ENCODE data around the gene PITPNM3. TPM values are rescaled to one million over a fixed set of nuclear protein-coding genes. Genes with fewer than 3 reads are reported as not detected.

The PITPNM3 gene
- total RNA-seq, 4 donors from 2014 or later, result 12.7 to 51.6 (median 29.7) TPM

DNA sequence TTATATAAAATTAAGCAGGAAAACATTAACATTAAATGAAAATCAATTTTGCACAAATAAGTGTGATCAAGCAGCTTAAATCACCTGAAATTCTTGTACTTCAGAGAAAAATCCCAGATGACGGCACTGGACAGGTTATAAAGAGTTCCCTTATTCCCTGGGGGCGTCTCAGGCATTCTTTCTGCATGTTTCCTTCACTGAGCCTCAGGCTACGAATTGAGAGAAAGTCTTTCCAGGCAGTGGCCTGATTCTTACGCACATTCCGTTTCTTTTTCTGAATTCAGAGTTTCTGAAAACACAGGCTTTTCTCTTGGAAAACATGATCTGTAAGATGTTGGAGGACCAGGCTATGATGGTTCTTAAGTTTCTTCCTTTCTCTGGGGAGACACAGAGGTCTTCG lies 22.1 kb upstream of the PITPNM3 start:
- peaks cover 0 to 9% (median 2%) of the 10 kb centered on the region in 4 donors for H3K4me1 ChIP-seq
- no peak for DNase-seq
- WGBS, 2 donors (ENCODE audit: low coverage in 1 of 2), result 75 to 90% methylated on average over 4 to 6 of the region's 6 CpGs
- intact Hi-C loops (cut with DNase I; ENCODE audit: low total_unique reads), result no loop called here
- H3K4me3 ChIP-seq, result no peak overlapping the region
- no peaks in the 10 kb centered on the region for H3K9me3 ChIP-seq
- no peak overlapping the region for H3K27ac ChIP-seq
- peaks cover 0 to 12% (median 5%) of the 10 kb centered on the region in 4 donors for H3K36me3 ChIP-seq
- in situ Hi-C loops (cut with MboI; ENCODE audit: low pct_ligation_motif_present in 1 of 4, low pct_unique_long_range_greater_than_20kb in 1 of 4, low sequenced_read_pairs in 3 of 4), result no loop called here
- TF ChIP-seq POLR2A (IDR thresholded peaks at IDR 0.05) (no peak), EP300 (IDR thresholded peaks at IDR 0.05; ENCODE audit: low read depth) (no peak), CTCF (IDR thresholded peaks at IDR 0.05) (no peak), POLR2AphosphoS5 (IDR thresholded peaks at IDR 0.05) (no peak)
- H3K27me3 ChIP-seq, result no peaks in the 10 kb centered on the region

DNA sequence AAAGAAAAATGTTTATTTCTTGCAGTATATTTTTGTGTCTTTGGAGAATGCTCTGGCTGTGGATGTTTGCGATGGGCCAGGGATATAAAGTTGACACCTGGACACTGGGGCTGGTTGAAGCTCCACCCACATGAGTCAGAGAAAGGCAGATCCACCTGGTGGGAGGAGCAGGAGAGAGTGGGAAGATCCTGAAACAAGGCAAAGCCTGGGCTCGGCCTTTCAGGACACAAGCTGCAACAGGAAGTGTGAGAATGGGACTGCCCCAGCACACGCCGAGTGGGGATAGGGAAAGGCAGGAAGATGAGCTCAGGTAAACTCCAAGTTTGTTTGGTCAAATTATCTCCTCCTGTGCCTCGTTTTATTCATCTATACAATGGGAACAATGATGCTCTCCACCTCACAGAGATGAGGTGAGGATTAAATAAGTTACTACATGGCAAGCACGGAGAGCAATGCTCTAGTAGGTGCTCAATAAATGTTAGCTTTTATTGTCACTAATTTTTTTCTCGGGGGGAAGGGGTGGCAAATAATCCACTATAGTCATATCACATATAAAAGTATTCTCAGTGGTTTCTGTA lies 21.4 kb upstream of the PITPNM3 start:
- no peak for TF ChIP-seq EP300 (IDR thresholded peaks at IDR 0.05; ENCODE audit: low read depth)
- no peak for TF ChIP-seq CTCF (IDR thresholded peaks at IDR 0.05)
- no peak for TF ChIP-seq POLR2A (IDR thresholded peaks at IDR 0.05)
- TF ChIP-seq POLR2AphosphoS5 (IDR thresholded peaks at IDR 0.05), result no peak
- no peaks in the 10 kb centered on the region for H3K27me3 ChIP-seq
- H3K27ac ChIP-seq, result peak overlapping the region in 1 of 4 donors; percentile 14
- no peaks in the 10 kb centered on the region for H3K9me3 ChIP-seq
- H3K36me3 ChIP-seq, result peaks cover 0 to 5% (median 2%) of the 10 kb centered on the region in 4 donors
- H3K4me1 ChIP-seq, result peaks cover 0 to 9% (median 2%) of the 10 kb centered on the region in 4 donors
- peak; percentile 68 for DNase-seq
- WGBS, 2 donors (ENCODE audit: low coverage in 1 of 2), result 65 to 87% methylated on average over 4 to 7 of the region's 7 CpGs
- no peak overlapping the region for H3K4me3 ChIP-seq
- in situ Hi-C loops (cut with MboI; ENCODE audit: low pct_ligation_motif_present in 1 of 4, low pct_unique_long_range_greater_than_20kb in 1 of 4, low sequenced_read_pairs in 3 of 4), result no loop called here
- intact Hi-C loops (cut with DNase I; ENCODE audit: low total_unique reads), result no loop called here

DNA sequence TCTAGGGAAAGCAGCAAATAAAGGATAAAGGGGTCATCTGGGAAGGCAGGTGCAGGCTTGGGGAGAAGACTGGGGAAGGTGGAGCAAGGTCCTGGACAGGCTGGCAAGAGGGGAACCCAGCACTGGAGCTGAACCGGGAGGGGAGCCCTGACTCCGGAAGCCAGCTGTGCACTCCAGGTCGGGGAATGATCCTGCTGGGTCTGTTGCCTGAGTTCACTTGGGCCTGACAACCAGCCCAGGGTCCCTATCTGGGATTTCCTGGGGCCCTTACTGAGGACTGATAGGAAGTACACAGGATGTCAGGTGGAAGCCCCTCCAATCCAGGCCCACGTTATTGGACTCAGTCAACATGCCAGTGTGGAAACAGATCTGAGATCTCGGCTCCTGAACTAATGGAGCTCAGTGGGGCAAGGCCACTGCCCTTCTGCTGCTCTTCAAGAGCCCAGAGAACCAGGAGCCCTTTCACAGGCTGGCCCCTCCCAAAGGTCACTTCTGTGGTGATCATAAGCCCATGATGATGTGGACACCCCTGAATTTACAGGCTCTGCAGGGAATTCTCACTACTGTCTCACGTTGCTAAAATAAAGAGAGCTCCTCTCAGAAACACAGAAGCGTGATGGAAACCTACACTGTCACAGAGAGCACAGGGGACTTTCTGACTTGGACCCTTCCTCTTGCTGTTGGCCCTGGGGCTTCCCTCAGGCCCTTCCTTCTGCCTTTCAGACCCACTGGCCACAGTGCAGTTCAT lies 19.9 kb upstream of the PITPNM3 start:
- H3K9me3 ChIP-seq, result no peaks in the 10 kb centered on the region
- no peak overlapping the region for H3K4me3 ChIP-seq
- H3K36me3 ChIP-seq, result peaks cover 0 to 5% (median 0%) of the 10 kb centered on the region in 4 donors
- H3K27ac ChIP-seq, result no peak overlapping the region
- H3K4me1 ChIP-seq, result peaks cover 0 to 9% (median 2%) of the 10 kb centered on the region in 4 donors
- in situ Hi-C loops (cut with MboI; ENCODE audit: low pct_ligation_motif_present in 1 of 4, low pct_unique_long_range_greater_than_20kb in 1 of 4, low sequenced_read_pairs in 3 of 4), result no loop called here
- no peak for DNase-seq
- 88 to 94% methylated on average over 2 to 7 of the region's 7 CpGs for WGBS, 2 donors (ENCODE audit: low coverage in 1 of 2)
- intact Hi-C loops (cut with DNase I; ENCODE audit: low total_unique reads), result no loop called here
- no peak for TF ChIP-seq POLR2A (IDR thresholded peaks at IDR 0.05)
- TF ChIP-seq CTCF (IDR thresholded peaks at IDR 0.05), result no peak
- no peak for TF ChIP-seq POLR2AphosphoS5 (IDR thresholded peaks at IDR 0.05)
- no peak for TF ChIP-seq EP300 (IDR thresholded peaks at IDR 0.05; ENCODE audit: low read depth)
- no peaks in the 10 kb centered on the region for H3K27me3 ChIP-seq

GRCh38 chr17:6575596-6575988 lies 19.2 kb upstream of the PITPNM3 start:
- DNase-seq, result no peak
- Histone ChIP-seq H3K36me3 (peaks cover 0 to 5% (median 0%) of the 10 kb centered on the region in 4 donors), H3K27ac (no peak overlapping the region), H3K9me3 (no peaks in the 10 kb centered on the region), H3K27me3 (no peaks in the 10 kb centered on the region), H3K4me3 (no peak overlapping the region), H3K4me1 (peaks cover 0 to 9% (median 2%) of the 10 kb centered on the region in 4 donors)
- intact Hi-C loops (cut with DNase I; ENCODE audit: low total_unique reads) (no loop called here), in situ Hi-C loops (cut with MboI; ENCODE audit: low pct_ligation_motif_present in 1 of 4, low pct_unique_long_range_greater_than_20kb in 1 of 4, low sequenced_read_pairs in 3 of 4) (no loop called here)
- TF ChIP-seq POLR2A (IDR thresholded peaks at IDR 0.05) (no peak), EP300 (IDR thresholded peaks at IDR 0.05; ENCODE audit: low read depth) (no peak), CTCF (IDR thresholded peaks at IDR 0.05) (no peak), POLR2AphosphoS5 (IDR thresholded peaks at IDR 0.05) (no peak)
- WGBS, 2 donors (ENCODE audit: low coverage in 1 of 2), result 65 to 72% methylated on average over 4 to 5 of the region's 5 CpGs

All from transverse colon (tissue), 4 donors.